CD4-positive, alpha-beta T cell (primary cell): Measurements from ENCODE around the gene EPM2A. TPM values are rescaled to one million over a fixed set of nuclear protein-coding genes. Genes with fewer than 3 reads are reported as not detected.

Source experiments
- ATAC-seq: fragments of 200-7000 bp; cut with Tn5 transposase; one replicate; pipeline ENCODE4 v1.10.0; 2022; ENCODE audit warnings: mild to moderate bottlenecking; ENCODE audit not compliant: poor library complexity
- CTCF ChIA-PET: fragments of 350-600 bp; sonication (Branson Sonifier 250); formaldehyde crosslinking; loops from one replicate; lab custom pipeline; 2021; ENCODE audit warnings: antibody characterized with exemption, inconsistent platforms; lab: Charles Lee
- POLR2A ChIA-PET: fragments of 350-600 bp; sonication (Branson Sonifier 250); formaldehyde crosslinking; loops from one replicate; lab custom pipeline; 2021; ENCODE audit warnings: antibody characterized with exemption, inconsistent platforms; lab: Charles Lee
- DNase-seq, 14 experiments: peaks; one replicate each; pipeline ENCODE4 v3.0.0-alpha.2; 2013 to 2020; ENCODE audit warnings: mixed read lengths in 2 of 14
- H3K27ac ChIP-seq, 2 donors: one replicate each; pipeline versions ENCODE4 v1.5.1 to v1.7.0; 2013; ENCODE audit warnings: low read length in 2 of 2, low read depth in 1 of 2, mild to moderate bottlenecking in 1 of 2
- H3K27me3 ChIP-seq, 2 experiments: 1 replicate in 1 of 2; 2 replicates in 1 of 2; pipeline versions ENCODE4 v1.6.1 to v1.7.0; 2013; ENCODE audit warnings: low read length in 2 of 2, control low read depth in 1 of 2, mild to moderate bottlenecking in 1 of 2, moderate library complexity in 1 of 2; ENCODE audit not compliant: insufficient read depth in 2 of 2, control insufficient read depth in 1 of 2
- H3K36me3 ChIP-seq: one replicate; pipeline ENCODE4 v1.6.1; 2013; ENCODE audit warnings: low read length, control low read depth; ENCODE audit not compliant: insufficient read depth
- H3K4me1 ChIP-seq: one replicate; pipeline ENCODE4 v1.6.1; 2013; ENCODE audit warnings: low read length, control low read depth; ENCODE audit not compliant: insufficient read depth
- H3K4me3 ChIP-seq: one replicate; pipeline ENCODE4 v1.5.1; 2013; ENCODE audit warnings: mild to moderate bottlenecking, low read length, moderate library complexity
- H3K9me3 ChIP-seq, 2 experiments: 1 replicate in 1 of 2; 2 replicates in 1 of 2; pipeline versions ENCODE4 v1.6.1 to v1.7.0; 2013; ENCODE audit warnings: low read length in 2 of 2, mild to moderate bottlenecking in 2 of 2, control low read depth in 1 of 2, moderate library complexity in 1 of 2; ENCODE audit not compliant: control insufficient read depth in 1 of 2, insufficient read depth in 1 of 2
- H3K27ac Mint-ChIP-seq: one replicate; pipeline ENCODE4 v1.8.0; 2020; ENCODE audit warnings: mixed read lengths
- H3K27me3 Mint-ChIP-seq: one replicate; pipeline ENCODE4 v1.8.0; 2021; ENCODE audit warnings: mixed read lengths
- H3K36me3 Mint-ChIP-seq: one replicate; pipeline ENCODE4 v1.8.0; 2021; ENCODE audit warnings: low read depth, mixed read lengths
- H3K4me1 Mint-ChIP-seq: one replicate; pipeline ENCODE4 v1.8.0; 2021; ENCODE audit warnings: low read depth, mixed read lengths
- H3K4me3 Mint-ChIP-seq: one replicate; pipeline ENCODE4 v1.8.0; 2020; ENCODE audit warnings: mild to moderate bottlenecking, mixed read lengths
- H3K9me3 Mint-ChIP-seq: one replicate; pipeline ENCODE4 v1.8.0; 2020; ENCODE audit warnings: mixed read lengths
- intact Hi-C, 2 experiments: fragments of 100-400 bp; cut with DNase I in 1 of 2; cut with micrococcal nuclease in 1 of 2; formaldehyde crosslinking; loops; one replicate each; pipeline versions ENCODE4 v1.15.1 to v1.9.0; 2023 to 2025; cut with DNase I, micrococcal nuclease
- total RNA-seq, 174 experiments: library from RNA in 2 of 174; stranded (reverse) in 2 of 174; gene quantifications; one replicate each; pipeline ENCODE4 v1.2.3 and lab custom pipeline; 2021 to 2026
- TF ChIP-seq, protein P1 (sequence below): fragments of 200-600 bp; IDR thresholded peaks from one replicate; pipeline ENCODE4 v1.8.0; 2022; ENCODE audit warnings: antibody characterized with exemption, mild to moderate bottlenecking

The EPM2A gene
- total RNA-seq, 2 experiments from 2014 or later = 5.0 to 5.7 TPM

DNA sequence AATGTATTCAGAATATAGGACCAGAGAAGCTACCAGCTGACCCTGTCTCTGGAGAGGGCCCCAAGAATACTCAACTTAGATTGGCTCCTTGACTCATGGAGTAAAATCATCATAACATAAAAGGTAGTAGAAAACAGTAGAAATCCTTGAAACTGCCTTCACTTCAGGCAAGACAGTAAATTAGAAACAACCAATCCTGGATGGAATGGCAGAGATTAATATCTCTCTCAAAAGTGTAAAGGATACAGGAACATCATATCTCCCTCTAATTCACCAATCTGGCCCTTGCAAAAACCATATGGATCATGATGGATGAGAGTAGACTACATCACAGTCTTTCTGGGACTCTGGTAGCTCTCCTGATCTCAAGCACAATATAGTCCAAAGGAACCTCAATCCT, 20.4 kb upstream of the EPM2A start:
- Histone ChIP-seq H3K9me3 (no peaks in the 10 kb centered on the region), H3K36me3 (no peaks in the 10 kb centered on the region), H3K27me3 (no peaks in the 10 kb centered on the region), H3K4me1 (no peaks in the 10 kb centered on the region), H3K4me3 (no peak overlapping the region), H3K27ac (no peak overlapping the region)
- no peaks in the 10 kb centered on the region for H3K4me1 Mint-ChIP-seq
- H3K36me3 Mint-ChIP-seq = no peaks in the 10 kb centered on the region
- intact Hi-C loops = no loop called here
- ATAC-seq (no peak), DNase-seq (no peak)
- TF ChIP-seq, protein P1, sequence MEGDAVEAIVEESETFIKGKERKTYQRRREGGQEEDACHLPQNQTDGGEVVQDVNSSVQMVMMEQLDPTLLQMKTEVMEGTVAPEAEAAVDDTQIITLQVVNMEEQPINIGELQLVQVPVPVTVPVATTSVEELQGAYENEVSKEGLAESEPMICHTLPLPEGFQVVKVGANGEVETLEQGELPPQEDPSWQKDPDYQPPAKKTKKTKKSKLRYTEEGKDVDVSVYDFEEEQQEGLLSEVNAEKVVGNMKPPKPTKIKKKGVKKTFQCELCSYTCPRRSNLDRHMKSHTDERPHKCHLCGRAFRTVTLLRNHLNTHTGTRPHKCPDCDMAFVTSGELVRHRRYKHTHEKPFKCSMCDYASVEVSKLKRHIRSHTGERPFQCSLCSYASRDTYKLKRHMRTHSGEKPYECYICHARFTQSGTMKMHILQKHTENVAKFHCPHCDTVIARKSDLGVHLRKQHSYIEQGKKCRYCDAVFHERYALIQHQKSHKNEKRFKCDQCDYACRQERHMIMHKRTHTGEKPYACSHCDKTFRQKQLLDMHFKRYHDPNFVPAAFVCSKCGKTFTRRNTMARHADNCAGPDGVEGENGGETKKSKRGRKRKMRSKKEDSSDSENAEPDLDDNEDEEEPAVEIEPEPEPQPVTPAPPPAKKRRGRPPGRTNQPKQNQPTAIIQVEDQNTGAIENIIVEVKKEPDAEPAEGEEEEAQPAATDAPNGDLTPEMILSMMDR = no peak
- no peaks in the 10 kb centered on the region for H3K9me3 Mint-ChIP-seq
- CTCF ChIA-PET = no interaction called here
- H3K27ac Mint-ChIP-seq = no peak overlapping the region
- peaks cover 10% of the 10 kb centered on the region for H3K27me3 Mint-ChIP-seq
- H3K4me3 Mint-ChIP-seq = no peak overlapping the region
- POLR2A ChIA-PET = no interaction called here

DNA sequence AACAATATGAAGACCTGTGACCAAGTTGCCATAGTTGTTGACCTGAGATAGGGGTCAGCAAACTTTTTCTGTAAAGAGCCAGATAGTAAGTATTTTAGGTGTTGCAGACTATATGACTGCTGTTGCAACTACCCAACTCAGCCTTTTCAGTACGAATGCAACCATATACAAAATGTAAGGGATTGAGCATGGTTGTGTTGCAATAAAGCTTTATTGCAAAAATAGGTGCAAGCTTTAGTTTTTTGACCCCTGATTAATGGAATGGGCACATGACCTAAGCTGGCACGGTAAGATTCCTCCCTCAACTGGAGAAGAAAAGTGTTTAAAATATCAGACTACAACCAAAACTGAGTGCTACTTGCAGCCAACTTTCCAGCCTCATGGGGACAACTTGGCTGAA, 17.3 kb upstream of the EPM2A start:
- H3K27ac ChIP-seq = no peak overlapping the region
- ChIA-PET CTCF (interaction anchor here (1.4 kb wide), 1 partner anchor 9 kb away, joined by 3 read pairs; no protein-coding TSS in a partner anchor), POLR2A (no interaction called here)
- Mint-ChIP-seq H3K27me3 (peaks cover 10% of the 10 kb centered on the region), H3K4me1 (no peaks in the 10 kb centered on the region), H3K4me3 (no peak overlapping the region), H3K9me3 (no peaks in the 10 kb centered on the region), H3K36me3 (no peaks in the 10 kb centered on the region), H3K27ac (no peak overlapping the region)
- H3K9me3 ChIP-seq = no peaks in the 10 kb centered on the region
- intact Hi-C loops = no loop called here
- ATAC-seq (no peak), DNase-seq (no peak)
- TF ChIP-seq, protein P1 = no peak
- no peaks in the 10 kb centered on the region for H3K36me3 ChIP-seq
- H3K27me3 ChIP-seq = no peaks in the 10 kb centered on the region
- H3K4me1 ChIP-seq = no peaks in the 10 kb centered on the region
- H3K4me3 ChIP-seq = no peak overlapping the region

DNA sequence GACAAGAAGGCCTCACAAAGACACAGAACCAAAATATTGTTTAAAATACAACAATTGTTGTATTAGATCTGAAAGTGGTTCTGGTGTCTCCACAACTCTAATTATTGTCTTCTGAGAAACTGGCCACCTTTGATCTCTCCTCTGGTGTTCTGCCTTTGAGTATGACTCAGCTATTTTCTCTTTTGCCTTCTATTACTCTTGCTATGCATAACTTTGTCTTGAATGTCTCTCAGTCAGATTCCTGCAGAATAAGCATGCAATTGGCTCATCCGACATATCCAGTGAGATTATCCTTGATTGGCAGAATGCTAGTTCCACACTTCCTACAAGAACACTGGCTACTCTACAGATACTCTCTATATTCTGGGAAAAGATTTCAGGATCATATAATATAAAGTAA, 14.3 kb upstream of the EPM2A start:
- TF ChIP-seq, protein P1 = no peak
- Mint-ChIP-seq H3K9me3 (no peaks in the 10 kb centered on the region), H3K36me3 (no peaks in the 10 kb centered on the region)

More for the DNA sequence above, 14.3 kb upstream of the EPM2A start:
- ChIA-PET CTCF (no interaction called here), POLR2A (no interaction called here)
- Mint-ChIP-seq H3K27me3 (no peaks in the 10 kb centered on the region), H3K4me1 (no peaks in the 10 kb centered on the region), H3K4me3 (no peak overlapping the region), H3K27ac (no peak overlapping the region)
- Histone ChIP-seq H3K36me3 (no peaks in the 10 kb centered on the region), H3K4me1 (no peaks in the 10 kb centered on the region), H3K9me3 (no peaks in the 10 kb centered on the region), H3K27ac (no peak overlapping the region), H3K4me3 (no peak overlapping the region), H3K27me3 (no peaks in the 10 kb centered on the region)
- intact Hi-C loops = no loop called here
- ATAC-seq = no peak
- no peak for DNase-seq
